A673 (cell line): Measurements from ENCODE around the gene EXOC4. TPM values are rescaled to one million over a fixed set of nuclear protein-coding genes. Genes with fewer than 3 reads are reported as not detected.

ENCODE experiments used
- BruUV-seq: library from RNA; stranded (reverse); fragments of 400-500 nt; replicated peaks from 2 replicates; lab custom pipeline; 2021; lab: Mats Ljungman, UMichigan
- CTCF ChIA-PET: fragments of 300-600 bp; sonication (Branson Sonifier 250); formaldehyde crosslinking; loops from one replicate; lab custom pipeline; 2022; ENCODE audit warnings: antibody characterized with exemption; lab: Charles Lee
- POLR2A ChIA-PET: fragments of 300-600 bp; sonication (Branson Sonifier 250); formaldehyde crosslinking; loops from one replicate; lab custom pipeline; 2022; ENCODE audit warnings: antibody characterized with exemption; ENCODE audit not compliant: low non-redundant PET; lab: Charles Lee
- DNase-seq: peaks from one replicate; pipeline ENCODE4 v3.0.0-alpha.2; 2015; ENCODE audit warnings: low spot score
- H3K27ac ChIP-seq: fragments of 200-600 bp; sonication (generic); 2 replicates; pipeline ENCODE4 v1.5.1; 2016; ENCODE audit warnings: mixed run types, low read depth, mild to moderate bottlenecking, mixed read lengths, antibody characterized with exemption, low read length; ENCODE audit not compliant: poor library complexity, severe bottlenecking
- H3K27me3 ChIP-seq: fragments of 200-600 bp; sonication (generic); replicated peaks from 2 replicates; pipeline ENCODE4 v1.6.1; 2017; ENCODE audit warnings: mixed run types, low read depth, mild to moderate bottlenecking, mixed read lengths, antibody characterized with exemption, low read length; ENCODE audit not compliant: insufficient read depth, poor library complexity
- H3K36me3 ChIP-seq: fragments of 200-600 bp; sonication (generic); 2 replicates; pipeline ENCODE4 v1.6.1; 2016; ENCODE audit warnings: mixed run types, mild to moderate bottlenecking, mixed read lengths, antibody characterized with exemption, low read length; ENCODE audit not compliant: insufficient read depth, poor library complexity, severe bottlenecking
- H3K4me1 ChIP-seq: fragments of 200-600 bp; sonication (generic); 2 replicates; pipeline ENCODE4 v1.6.1; 2017; ENCODE audit warnings: mixed run types, mild to moderate bottlenecking, mixed read lengths, antibody characterized with exemption, low read length; ENCODE audit not compliant: insufficient read depth, poor library complexity, severe bottlenecking
- H3K4me3 ChIP-seq: fragments of 200-600 bp; sonication (generic); 2 replicates; pipeline ENCODE4 v1.5.1; 2016; ENCODE audit warnings: low read depth, mixed run types, mild to moderate bottlenecking, mixed read lengths, low read length; ENCODE audit not compliant: poor library complexity, severe bottlenecking
- H3K9me3 ChIP-seq: fragments of 200-600 bp; sonication (generic); 2 replicates; pipeline ENCODE4 v1.6.1; 2016; ENCODE audit warnings: mixed run types, low read depth, mild to moderate bottlenecking, mixed read lengths, antibody characterized with exemption, low read length; ENCODE audit not compliant: poor library complexity, severe bottlenecking
- CTCF ChIP-seq: fragments of 300-800, 200-600 bp; sonication (generic); conservative IDR thresholded peaks from 2 replicates; pipeline ENCODE4 v1.5.1; 2017; ENCODE audit warnings: low read depth, mild to moderate bottlenecking, antibody characterized with exemption, low read length, moderate library complexity, mixed read lengths
- EZH2 ChIP-seq: fragments of 200-600 bp; sonication (generic); IDR thresholded peaks from 2 replicates; pipeline ENCODE4 v1.6.1; 2017; ENCODE audit warnings: borderline replicate concordance, low read depth, mild to moderate bottlenecking, mixed read lengths, antibody characterized with exemption, low read length; ENCODE audit not compliant: poor library complexity, severe bottlenecking
- intact Hi-C: fragments of 100-400 bp; cut with micrococcal nuclease; formaldehyde crosslinking; loops from one replicate; pipeline ENCODE4 v1.10.0; 2022; ENCODE audit not compliant: unreplicated experiment
- total RNA-seq: library from RNA; stranded (reverse); gene quantifications from 2 replicates; pipeline ENCODE4 v1.2.3, GENCODE V29; 2021

Gene EXOC4
- total RNA-seq, 1 experiment from 2014 or later, result 66.1 TPM

- Histone ChIP-seq H3K27me3 (no peaks in the 10 kb centered on the region), H3K27ac (no peak overlapping the region), H3K36me3 (no peaks in the 10 kb centered on the region), H3K4me3 (no peak overlapping the region), H3K9me3 (no peaks in the 10 kb centered on the region), H3K4me1 (peaks cover 3% of the 10 kb centered on the region)
- ChIA-PET CTCF (interaction anchor here (0.5 kb wide), 1 partner anchor 452 kb away, joined by 3 read pairs; no protein-coding TSS in a partner anchor), POLR2A (no interaction called here)
- DNase-seq, result no peak
- BruUV-seq, result no TSS peak
- intact Hi-C loops, result no loop called here
- TF ChIP-seq CTCF, result no peak
- no peak for TF ChIP-seq EZH2
Observed at GRCh38 chr7:133789974-133790373, 537.1 kb downstream of the EXOC4 start.

GRCh38 chr7:133790911-133791310 lies 538.0 kb downstream of the EXOC4 start:
- CTCF ChIA-PET, result no interaction called here

GRCh38 chr7:133794479-133794878 lies 541.6 kb downstream of the EXOC4 start:
- no peaks in the 10 kb centered on the region for H3K36me3 ChIP-seq
- BruUV-seq, result no TSS peak
- peak; percentile 54 for DNase-seq
- no peaks in the 10 kb centered on the region for H3K9me3 ChIP-seq
- ChIA-PET CTCF (no interaction called here), POLR2A (no interaction called here)
- no peak overlapping the region for H3K27ac ChIP-seq
- H3K4me3 ChIP-seq, result no peak overlapping the region
- no peak for TF ChIP-seq EZH2
- peaks cover 8% of the 10 kb centered on the region for H3K4me1 ChIP-seq
- no peaks in the 10 kb centered on the region for H3K27me3 ChIP-seq
- intact Hi-C loops, result no loop called here

More at GRCh38 chr7:133790911-133791310, 538.0 kb downstream of the EXOC4 start:
- no peak for DNase-seq
- no TSS peak for BruUV-seq
- Histone ChIP-seq H3K27ac (no peak overlapping the region), H3K4me1 (peaks cover 8% of the 10 kb centered on the region), H3K27me3 (no peaks in the 10 kb centered on the region), H3K4me3 (no peak overlapping the region), H3K9me3 (no peaks in the 10 kb centered on the region), H3K36me3 (no peaks in the 10 kb centered on the region)
- intact Hi-C loops, result no loop called here
- TF ChIP-seq CTCF (no peak), EZH2 (no peak)
- POLR2A ChIA-PET, result no interaction called here

- intact Hi-C loops, result no loop called here
- CTCF ChIA-PET, result no interaction called here
- H3K4me1 ChIP-seq, result peaks cover 8% of the 10 kb centered on the region
- TF ChIP-seq EZH2, result no peak
- TF ChIP-seq CTCF, result no peak
- POLR2A ChIA-PET, result no interaction called here
- peak; percentile 58 for DNase-seq
- H3K4me3 ChIP-seq, result no peak overlapping the region
- no peaks in the 10 kb centered on the region for H3K36me3 ChIP-seq
- H3K9me3 ChIP-seq, result no peaks in the 10 kb centered on the region
- H3K27ac ChIP-seq, result no peak overlapping the region
- H3K27me3 ChIP-seq, result no peaks in the 10 kb centered on the region
- no TSS peak for BruUV-seq
Observed at GRCh38 chr7:133795068-133795665, 542.3 kb downstream of the EXOC4 start.
